Vagina (tissue), 2 donors: ENCODE results near the gene FOXN1. TPM values are rescaled to one million over a fixed set of nuclear protein-coding genes. Genes with fewer than 3 reads are reported as not detected.
A peak's percentile ranks its signal among the peaks of the same experiment; 100 is the strongest.

Experiments used
- DNase-seq, 2 donors: peaks; one replicate each; pipeline ENCODE4 v3.0.0-alpha.2; 2017; ENCODE audit errors: extremely low spot score in 2 of 2
- H3K27ac ChIP-seq: fragments of 200-600 bp; sonication (generic); one replicate; pipeline ENCODE4 v1.5.1; 2019
- H3K27me3 ChIP-seq: fragments of 200-600 bp; sonication (generic); one replicate; pipeline ENCODE4 v1.5.1; 2019
- H3K36me3 ChIP-seq, 2 donors: fragments of 200-600 bp; sonication (generic); one replicate each; pipeline ENCODE4 v1.5.1; 2017 to 2019
- H3K4me1 ChIP-seq: fragments of 200-600 bp; sonication (generic); one replicate; pipeline ENCODE4 v1.5.1; 2019
- H3K4me3 ChIP-seq, 2 donors: fragments of 200-600 bp; sonication (generic); 1 replicate in 1 of 2; 2 replicates in 1 of 2; pipeline ENCODE4 v1.5.1; 2016 to 2019
- H3K9me3 ChIP-seq: fragments of 200-600 bp; sonication (generic); one replicate; pipeline ENCODE4 v1.5.1; 2019
- POLR2A ChIP-seq, 2 donors: fragments of 450-650 bp; IDR thresholded peaks; one replicate each; pipeline ENCODE4 v1.6.1; 2017; ENCODE audit warnings: antibody characterized with exemption in 2 of 2, mild to moderate bottlenecking in 2 of 2, moderate library complexity in 2 of 2
- POLR2AphosphoS5 ChIP-seq, 2 donors: sonication (generic); formaldehyde crosslinking; IDR thresholded peaks; one replicate each; pipeline ENCODE4 v1.9.0; 2017; ENCODE audit warnings: antibody characterized with exemption in 2 of 2, mild to moderate bottlenecking in 2 of 2, low read depth in 1 of 2; ENCODE audit not compliant: insufficient read depth in 1 of 2
- intact Hi-C: fragments of 100-400 bp; cut with DNase I; formaldehyde crosslinking; loops from one replicate; pipeline ENCODE4 v1.15.1; 2023
- total RNA-seq: library from RNA; depleted of rRNA; stranded (reverse); fragments of >200 nt; gene quantifications from one replicate; pipeline ENCODE4 v1.2.3, GENCODE V29; 2016
- TF ChIP-seq, protein P1 (sequence below), 3 experiments: fragments of 450-650 bp in 2 of 3; fragments of 200-600 bp in 1 of 3; sonication (generic) in 1 of 3; IDR thresholded peaks; one replicate each; pipeline ENCODE4 v1.5.1; 2017 to 2019; ENCODE audit warnings: antibody characterized with exemption in 3 of 3, mild to moderate bottlenecking in 2 of 3, moderate library complexity in 2 of 3

FOXN1 gene
- total RNA-seq, 1 donor from 2014 or later, result 3.4 TPM

DNA sequence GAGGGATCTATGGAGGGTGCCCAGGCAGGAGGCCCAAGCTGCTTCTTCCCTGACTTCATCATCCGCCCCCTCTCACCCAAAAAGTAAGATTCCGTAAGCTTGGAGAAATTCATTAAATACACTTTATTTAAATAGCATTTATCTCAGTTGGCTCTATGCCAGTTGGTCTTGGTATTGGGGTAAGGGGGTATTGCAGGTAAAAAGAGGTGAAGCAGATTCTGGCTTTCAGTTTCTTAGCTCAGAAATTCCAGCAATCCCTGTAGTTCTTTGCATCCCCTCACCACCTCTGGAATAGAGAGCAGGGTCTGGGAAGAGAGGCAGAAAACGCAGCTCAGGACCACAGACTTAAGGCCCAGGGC, 71.3 kb downstream of the FOXN1 start:
- no peaks in the 10 kb centered on the region for H3K36me3 ChIP-seq
- peaks cover 14% of the 10 kb centered on the region for H3K4me1 ChIP-seq
- TF ChIP-seq, protein P1, sequence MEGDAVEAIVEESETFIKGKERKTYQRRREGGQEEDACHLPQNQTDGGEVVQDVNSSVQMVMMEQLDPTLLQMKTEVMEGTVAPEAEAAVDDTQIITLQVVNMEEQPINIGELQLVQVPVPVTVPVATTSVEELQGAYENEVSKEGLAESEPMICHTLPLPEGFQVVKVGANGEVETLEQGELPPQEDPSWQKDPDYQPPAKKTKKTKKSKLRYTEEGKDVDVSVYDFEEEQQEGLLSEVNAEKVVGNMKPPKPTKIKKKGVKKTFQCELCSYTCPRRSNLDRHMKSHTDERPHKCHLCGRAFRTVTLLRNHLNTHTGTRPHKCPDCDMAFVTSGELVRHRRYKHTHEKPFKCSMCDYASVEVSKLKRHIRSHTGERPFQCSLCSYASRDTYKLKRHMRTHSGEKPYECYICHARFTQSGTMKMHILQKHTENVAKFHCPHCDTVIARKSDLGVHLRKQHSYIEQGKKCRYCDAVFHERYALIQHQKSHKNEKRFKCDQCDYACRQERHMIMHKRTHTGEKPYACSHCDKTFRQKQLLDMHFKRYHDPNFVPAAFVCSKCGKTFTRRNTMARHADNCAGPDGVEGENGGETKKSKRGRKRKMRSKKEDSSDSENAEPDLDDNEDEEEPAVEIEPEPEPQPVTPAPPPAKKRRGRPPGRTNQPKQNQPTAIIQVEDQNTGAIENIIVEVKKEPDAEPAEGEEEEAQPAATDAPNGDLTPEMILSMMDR (IDR thresholded peaks at IDR 0.05), result no peak
- no peak for TF ChIP-seq POLR2A (IDR thresholded peaks at IDR 0.05)
- H3K9me3 ChIP-seq, result no peaks in the 10 kb centered on the region
- no peaks in the 10 kb centered on the region for H3K27me3 ChIP-seq
- DNase-seq, result no peak
- H3K4me3 ChIP-seq, result peak overlapping the region in 1 of 2 donors; percentile 21
- intact Hi-C loops, result no loop called here
- H3K27ac ChIP-seq, result peak overlapping the region; percentile 28

DNA sequence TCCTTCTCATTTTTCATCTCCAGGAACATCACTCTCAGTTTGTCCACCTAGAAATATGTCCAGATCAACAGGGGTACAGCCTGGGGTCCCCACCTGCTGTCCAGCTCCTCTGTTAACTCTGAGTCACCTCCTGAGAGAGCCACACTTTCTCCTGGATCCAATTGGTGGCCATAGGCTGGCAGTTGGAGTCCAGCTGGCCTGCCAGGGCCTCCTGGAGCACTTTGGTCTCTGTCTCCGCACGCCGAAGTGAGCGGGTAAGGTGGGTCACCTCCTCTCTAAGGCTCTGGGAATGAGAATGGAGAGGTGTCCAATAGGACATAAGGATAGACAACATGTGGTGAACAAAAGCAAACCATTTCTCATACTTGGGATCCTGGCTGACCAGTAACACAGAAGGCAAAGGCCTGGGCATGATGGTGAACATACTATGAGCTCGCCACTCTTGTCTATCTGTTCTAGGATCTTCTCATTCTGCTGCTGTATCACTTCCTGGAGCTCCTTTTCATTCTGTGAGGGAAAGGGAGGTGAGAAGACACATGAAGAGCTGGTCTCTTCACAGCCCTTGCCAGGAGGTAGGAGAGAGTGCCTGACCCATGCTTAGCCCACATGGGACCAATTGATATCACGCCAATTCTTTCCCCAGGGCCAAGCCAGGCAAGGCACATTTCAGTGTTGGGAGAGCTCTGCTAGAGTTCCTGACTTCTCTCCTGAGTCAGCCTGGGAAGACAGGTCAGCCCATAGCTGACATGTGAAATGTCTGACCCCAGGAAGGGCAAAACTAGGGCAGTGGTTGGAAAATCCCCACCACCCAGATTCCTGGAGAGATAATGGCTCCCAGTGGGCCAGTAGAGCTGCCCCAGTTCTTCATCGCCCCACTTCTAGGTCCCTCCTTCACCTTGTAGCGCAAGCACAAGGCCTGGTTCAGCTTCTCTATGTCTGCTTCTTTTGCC, 72.4 kb downstream of the FOXN1 start:
- DNase-seq, result no peak
- peaks cover 11% of the 10 kb centered on the region for H3K4me1 ChIP-seq
- no peaks in the 10 kb centered on the region for H3K9me3 ChIP-seq
- no peak overlapping the region for H3K27ac ChIP-seq
- H3K36me3 ChIP-seq, result no peaks in the 10 kb centered on the region
- intact Hi-C loops, result no loop called here
- no peak overlapping the region for H3K4me3 ChIP-seq
- H3K27me3 ChIP-seq, result no peaks in the 10 kb centered on the region
- TF ChIP-seq POLR2A (IDR thresholded peaks at IDR 0.05), result no peak
- no peak for TF ChIP-seq POLR2AphosphoS5 (IDR thresholded peaks at IDR 0.05; ENCODE audit: insufficient read depth in 1 of 2, low read depth in 1 of 2)
- TF ChIP-seq, protein P1 (IDR thresholded peaks at IDR 0.05), result no peak

DNA sequence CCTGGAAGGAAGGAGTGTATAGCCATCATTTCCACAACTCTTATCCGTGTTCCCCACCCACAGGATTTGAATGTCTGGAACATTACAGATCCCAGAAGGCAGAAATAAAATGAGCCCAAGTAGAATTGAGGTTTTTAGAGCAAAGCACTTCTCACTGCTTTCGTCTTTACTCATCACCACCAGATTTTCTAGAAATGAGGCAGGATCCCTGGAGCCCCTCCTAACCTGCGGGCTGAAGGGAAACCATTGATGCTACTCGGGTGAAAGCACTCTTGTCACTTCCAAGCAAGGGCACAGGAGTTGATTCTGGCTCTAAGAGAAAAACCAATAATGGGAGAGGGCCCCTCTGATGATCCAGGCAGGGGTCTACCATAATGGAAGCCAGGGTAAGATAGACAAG, 73.4 kb downstream of the FOXN1 start:
- intact Hi-C loops, result no loop called here
- no peak for DNase-seq
- TF ChIP-seq POLR2AphosphoS5 (IDR thresholded peaks at IDR 0.05; ENCODE audit: insufficient read depth in 1 of 2, low read depth in 1 of 2), result no peak
- TF ChIP-seq, protein P1 (IDR thresholded peaks at IDR 0.05), result no peak

DNA sequence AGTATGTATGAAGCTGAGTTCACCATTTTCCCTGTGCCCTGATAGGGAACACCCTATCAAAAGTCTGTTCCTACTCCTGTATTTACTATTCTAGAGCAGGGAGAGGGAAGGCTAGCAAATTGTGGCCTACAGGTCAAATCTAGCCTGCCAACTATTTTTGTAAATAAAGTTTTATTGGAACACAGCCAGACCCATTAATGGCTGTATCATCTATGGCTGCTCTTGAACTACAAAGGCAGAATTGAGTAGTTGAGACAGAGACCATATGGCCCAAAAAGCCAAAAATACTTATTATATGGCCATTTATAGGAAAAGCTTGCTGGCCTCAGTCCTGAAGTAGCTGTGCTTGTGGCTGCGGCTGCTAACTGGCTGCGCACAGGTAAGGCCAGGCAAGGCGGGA, 74.8 kb downstream of the FOXN1 start:
- H3K27me3 ChIP-seq, result no peaks in the 10 kb centered on the region
- H3K4me1 ChIP-seq, result peaks cover 10% of the 10 kb centered on the region
- intact Hi-C loops, result loop anchor here (1.0 kb wide), 1 partner anchor 45 kb away; no protein-coding TSS in a partner anchor
- no peak overlapping the region for H3K27ac ChIP-seq
- no peaks in the 10 kb centered on the region for H3K9me3 ChIP-seq
- no peak for TF ChIP-seq POLR2A (IDR thresholded peaks at IDR 0.05)
- TF ChIP-seq, protein P1 (IDR thresholded peaks at IDR 0.05), result no peak
- TF ChIP-seq POLR2AphosphoS5 (IDR thresholded peaks at IDR 0.05; ENCODE audit: insufficient read depth in 1 of 2, low read depth in 1 of 2), result no peak
- H3K36me3 ChIP-seq, result peaks cover 0 to 12% of the 10 kb centered on the region in 2 donors
- no peak overlapping the region for H3K4me3 ChIP-seq
- DNase-seq, result no peak

More for the DNA sequence above, 73.4 kb downstream of the FOXN1 start:
- H3K36me3 ChIP-seq, result peaks cover 0 to 7% of the 10 kb centered on the region in 2 donors
- no peaks in the 10 kb centered on the region for H3K9me3 ChIP-seq
- peaks cover 11% of the 10 kb centered on the region for H3K4me1 ChIP-seq
- no peaks in the 10 kb centered on the region for H3K27me3 ChIP-seq
- H3K27ac ChIP-seq, result no peak overlapping the region
- H3K4me3 ChIP-seq, result no peak overlapping the region

DNA sequence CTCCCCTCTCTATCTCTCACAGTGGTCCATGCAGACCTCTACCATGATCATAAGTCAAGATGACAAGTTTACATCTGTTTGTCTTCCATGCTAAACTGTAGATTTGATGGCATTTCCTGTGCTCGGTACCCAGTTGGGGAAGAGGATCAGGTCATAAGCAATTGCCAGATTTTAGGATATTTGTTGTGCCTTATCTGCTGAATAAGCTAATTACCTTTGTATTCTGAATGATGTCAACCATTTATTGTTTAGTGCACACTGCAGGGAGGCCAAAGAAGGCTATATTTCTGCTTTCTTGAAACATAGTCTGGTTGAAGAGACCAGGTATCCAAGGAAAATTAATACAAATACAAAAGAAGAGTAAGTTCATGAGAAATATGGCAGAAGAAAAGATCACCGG, 76.4 kb downstream of the FOXN1 start:
- H3K9me3 ChIP-seq, result no peaks in the 10 kb centered on the region
- no peaks in the 10 kb centered on the region for H3K27me3 ChIP-seq
- intact Hi-C loops, result no loop called here
- H3K36me3 ChIP-seq, result peaks cover 0 to 12% of the 10 kb centered on the region in 2 donors
- peaks cover 1% of the 10 kb centered on the region for H3K4me1 ChIP-seq
- no peak for TF ChIP-seq POLR2AphosphoS5 (IDR thresholded peaks at IDR 0.05; ENCODE audit: insufficient read depth in 1 of 2, low read depth in 1 of 2)
- no peak for TF ChIP-seq POLR2A (IDR thresholded peaks at IDR 0.05)
- TF ChIP-seq, protein P1 (IDR thresholded peaks at IDR 0.05), result no peak
- DNase-seq, result no peak
- H3K4me3 ChIP-seq, result no peak overlapping the region
- no peak overlapping the region for H3K27ac ChIP-seq
